A673 (cell line): ENCODE measurements around the gene GALNT10.

Experiments used
- CTCF ChIP-seq: fragments of 300-800, 200-600 bp; sonication (generic); conservative IDR thresholded peaks from 2 replicates; pipeline ENCODE4 v1.5.1; 2017; ENCODE audit warnings: low read depth, mild to moderate bottlenecking, antibody characterized with exemption, low read length, moderate library complexity, mixed read lengths
- EZH2 ChIP-seq: fragments of 200-600 bp; sonication (generic); IDR thresholded peaks from 2 replicates; pipeline ENCODE4 v1.6.1; 2017; ENCODE audit warnings: borderline replicate concordance, low read depth, mild to moderate bottlenecking, mixed read lengths, antibody characterized with exemption, low read length; ENCODE audit not compliant: poor library complexity, severe bottlenecking

GRCh38 chr5:154324033-154324432 is 133.5 kb downstream of the GALNT10 start:
- TF ChIP-seq EZH2 (no peak), CTCF (no peak)
